Neural cell (in vitro differentiated cells): ENCODE data around the gene ATXN10. TPM values are rescaled to one million over a fixed set of nuclear protein-coding genes. Genes with fewer than 3 reads are reported as not detected.

Experiments
- H2AFZ ChIP-seq: fragments of 200-600, 300-800 bp; sonication (generic), shearing (Covaris generic); 2 replicates; pipeline ENCODE4 v1.6.0; 2014; ENCODE audit warnings: low read depth, mild to moderate bottlenecking, antibody characterized with exemption, low read length, moderate library complexity
- H3F3A ChIP-seq: fragments of 200-600 bp; shearing (Covaris generic); 2 replicates; pipeline ENCODE4 v1.6.1; 2016; ENCODE audit warnings: mild to moderate bottlenecking, moderate library complexity, mixed read lengths, antibody characterized with exemption, low read length; ENCODE audit not compliant: insufficient read depth, poor library complexity, severe bottlenecking
- H3K27ac ChIP-seq: fragments of 200-600, 300-800 bp; sonication (generic), shearing (Covaris generic); 2 replicates; pipeline ENCODE4 v1.5.1; 2014; ENCODE audit warnings: mild to moderate bottlenecking, low read length, moderate library complexity
- H3K27me3 ChIP-seq: fragments of 300-800, 200-600 bp; sonication (generic), shearing (Covaris generic); 2 replicates; pipeline ENCODE4 v1.6.0; 2014; ENCODE audit warnings: mild to moderate bottlenecking, low read depth, low read length, moderate library complexity; ENCODE audit not compliant: insufficient read depth
- H3K36me3 ChIP-seq: fragments of 300-800, 200-600 bp; sonication (generic), shearing (Covaris generic); 2 replicates; pipeline ENCODE4 v1.5.1; 2014; ENCODE audit warnings: mild to moderate bottlenecking, antibody characterized with exemption, low read length, moderate library complexity; ENCODE audit not compliant: insufficient read depth
- H3K4me2 ChIP-seq: fragments of 300-800, 200-600 bp; sonication (generic), shearing (Covaris generic); 2 replicates; pipeline ENCODE4 v1.6.0; 2014; ENCODE audit warnings: mild to moderate bottlenecking, low read length
- H3K4me3 ChIP-seq: fragments of 300-800, 200-600 bp; sonication (generic), shearing (Covaris generic); 2 replicates; pipeline ENCODE4 v1.5.1; 2014; ENCODE audit warnings: mild to moderate bottlenecking, low read length, moderate library complexity
- H3K79me2 ChIP-seq: fragments of 200-600 bp; shearing (Covaris generic); replicated peaks from 2 replicates; pipeline ENCODE4 v1.6.0; 2014; ENCODE audit warnings: mild to moderate bottlenecking, low read length, moderate library complexity; ENCODE audit not compliant: insufficient read depth
- H3K9ac ChIP-seq: fragments of 300-800, 200-600 bp; sonication (generic), shearing (Covaris generic); 2 replicates; pipeline ENCODE4 v1.6.1; 2016; ENCODE audit warnings: mild to moderate bottlenecking, low read length, mixed read lengths
- H3K9me2 ChIP-seq: fragments of 200-600 bp; shearing (Covaris generic); 2 replicates; pipeline ENCODE4 v1.6.1; 2016; ENCODE audit warnings: mild to moderate bottlenecking, low read length, mixed read lengths; ENCODE audit not compliant: insufficient read depth
- H3K9me3 ChIP-seq: fragments of 200-600, 300-800 bp; sonication (generic), shearing (Covaris generic); 2 replicates; pipeline ENCODE4 v1.6.1; 2016; ENCODE audit warnings: mild to moderate bottlenecking, mixed run types, low read length, moderate library complexity, mixed read lengths
- H4K20me1 ChIP-seq: fragments of 200-600 bp; shearing (Covaris generic); 2 replicates; pipeline ENCODE4 v1.6.1; 2016; ENCODE audit warnings: mild to moderate bottlenecking, mixed run types; ENCODE audit not compliant: insufficient read depth
- CTCF ChIP-seq: fragments of 450-650 bp; IDR thresholded peaks from 2 replicates; pipeline ENCODE4 v1.5.1; 2014; ENCODE audit warnings: antibody characterized with exemption, mild to moderate bottlenecking, moderate library complexity; ENCODE audit not compliant: poor library complexity, severe bottlenecking
- EP300 ChIP-seq: fragments of 450-650 bp; conservative IDR thresholded peaks from 2 replicates; pipeline ENCODE4 v1.6.1; 2014; ENCODE audit warnings: antibody characterized with exemption, mild to moderate bottlenecking, moderate library complexity; ENCODE audit not compliant: poor library complexity, severe bottlenecking
- EZH2 ChIP-seq: fragments of 200-600, 300-800 bp; shearing (Covaris generic), sonication (generic); IDR thresholded peaks from 2 replicates; pipeline ENCODE4 v1.6.1; 2014; ENCODE audit warnings: antibody characterized with exemption, low read length, borderline replicate concordance, mild to moderate bottlenecking; ENCODE audit not compliant: insufficient read depth, poor library complexity, severe bottlenecking
- MXI1 ChIP-seq: fragments of 450-650 bp; conservative IDR thresholded peaks from 2 replicates; pipeline ENCODE4 v1.6.1; 2014; ENCODE audit warnings: antibody characterized with exemption, mild to moderate bottlenecking; ENCODE audit not compliant: poor library complexity, severe bottlenecking
- POLR2AphosphoS5 ChIP-seq: IDR thresholded peaks from 2 replicates; pipeline ENCODE4 v1.6.1; 2012
- RAD21 ChIP-seq: fragments of 450-650 bp; conservative IDR thresholded peaks from 2 replicates; pipeline ENCODE4 v1.6.1; 2014; ENCODE audit warnings: antibody characterized with exemption, mild to moderate bottlenecking, moderate library complexity
- REST ChIP-seq: IDR thresholded peaks from 2 replicates; pipeline ENCODE4 v1.6.1; 2012; ENCODE audit warnings: borderline replicate concordance
- SMC3 ChIP-seq: fragments of 450-650 bp; conservative IDR thresholded peaks from 2 replicates; pipeline ENCODE4 v1.6.1; 2014; ENCODE audit warnings: antibody characterized with exemption, mild to moderate bottlenecking, moderate library complexity; ENCODE audit not compliant: poor library complexity
- TAF1 ChIP-seq: IDR thresholded peaks from 2 replicates; pipeline ENCODE4 v1.6.1; 2012; ENCODE audit warnings: low read depth
- polyA plus RNA-seq: library from polyadenylated mRNA; depleted of rRNA; stranded (reverse); fragments of >200 nt; gene quantifications from 2 replicates; pipeline ENCODE4 v1.2.3, GENCODE V29; 2014

Gene ATXN10
- polyA plus RNA-seq, 1 donor from 2014 or later: 321 TPM

GRCh38 chr22:45638197-45638596 is 33.4 kb upstream of the ATXN10 start:
- Histone ChIP-seq H3K79me2 (no peaks in the 10 kb centered on the region), H3K4me3 (no peak overlapping the region), H3K27ac (no peak overlapping the region), H3K36me3 (no peaks in the 10 kb centered on the region), H4K20me1 (no peaks in the 10 kb centered on the region), H3K9me2 (no peaks in the 10 kb centered on the region), H3F3A (no peaks in the 10 kb centered on the region), H3K27me3 (no peaks in the 10 kb centered on the region), H3K9me3 (no peaks in the 10 kb centered on the region), H3K4me2 (no peak overlapping the region), H3K9ac (no peak overlapping the region), H2AFZ (no peak overlapping the region)
- TF ChIP-seq EZH2 (no peak), SMC3 (no peak), REST (no peak), POLR2AphosphoS5 (no peak), MXI1 (no peak), TAF1 (no peak), RAD21 (no peak), EP300 (no peak), CTCF (no peak)

GRCh38 chr22:45638834-45639746 is 32.5 kb upstream of the ATXN10 start:
- Histone ChIP-seq H3K36me3 (no peaks in the 10 kb centered on the region), H3K27me3 (no peaks in the 10 kb centered on the region), H3K27ac (no peak overlapping the region), H3K4me3 (no peak overlapping the region), H3K4me2 (no peak overlapping the region), H3K9me2 (no peaks in the 10 kb centered on the region), H3F3A (no peaks in the 10 kb centered on the region), H3K9me3 (no peaks in the 10 kb centered on the region), H3K9ac (no peak overlapping the region), H3K79me2 (no peaks in the 10 kb centered on the region), H4K20me1 (no peaks in the 10 kb centered on the region), H2AFZ (no peak overlapping the region)
- TF ChIP-seq SMC3: no peak
